Nephron (organoid): ENCODE measurements around the gene BTN3A1.
A peak's percentile ranks its signal among the peaks of the same experiment; 100 is the strongest.

Experiments
- H3K27ac Mint-ChIP-seq, 3 experiments: 2 replicates each; pipeline ENCODE4 v1.8.0; 2020; ENCODE audit warnings: mixed read lengths in 3 of 3, mild to moderate bottlenecking in 2 of 3, moderate library complexity in 1 of 3
- H3K27me3 Mint-ChIP-seq: 2 replicates; pipeline ENCODE4 v1.8.0; 2021; ENCODE audit warnings: low read depth, mild to moderate bottlenecking, moderate library complexity, mixed read lengths
- H3K36me3 Mint-ChIP-seq: 2 replicates; pipeline ENCODE4 v1.8.0; 2020; ENCODE audit warnings: low read depth, mixed read lengths
- H3K4me1 Mint-ChIP-seq: 2 replicates; pipeline ENCODE4 v1.8.0; 2020; ENCODE audit warnings: mixed read lengths
- H3K4me3 Mint-ChIP-seq, 3 experiments: 2 replicates each; pipeline ENCODE4 v1.8.0; 2020; ENCODE audit warnings: mild to moderate bottlenecking in 3 of 3, mixed read lengths in 3 of 3, moderate library complexity in 2 of 3
- H3K9me3 Mint-ChIP-seq: 2 replicates; pipeline ENCODE4 v1.8.0; 2020; ENCODE audit warnings: mixed read lengths
- CTCF ChIP-seq, 3 experiments: fragments of 200-600 bp; sonication (generic); IDR thresholded peaks; one replicate each; pipeline ENCODE4 v1.5.0; 2021; ENCODE audit warnings: antibody characterized with exemption in 3 of 3; ENCODE audit not compliant: unreplicated experiment in 3 of 3

Gene BTN3A1

GRCh38 chr6:26437550-26437949 is 35.5 kb downstream of the BTN3A1 start:
- TF ChIP-seq CTCF (IDR thresholded peaks at IDR 0.05; ENCODE audit: unreplicated experiment in 3 of 3): no peak
- no peaks in the 10 kb centered on the region for H3K27me3 Mint-ChIP-seq
- peak overlapping the region in 1 of 3 experiments; percentile 15 for H3K4me3 Mint-ChIP-seq
- H3K36me3 Mint-ChIP-seq: peaks cover 38% of the 10 kb centered on the region
- H3K9me3 Mint-ChIP-seq: peaks cover 13% of the 10 kb centered on the region
- no peak overlapping the region for H3K27ac Mint-ChIP-seq
- peaks cover 9% of the 10 kb centered on the region for H3K4me1 Mint-ChIP-seq

- Mint-ChIP-seq H3K27me3 (no peaks in the 10 kb centered on the region), H3K4me3 (no peak overlapping the region), H3K9me3 (peaks cover 13% of the 10 kb centered on the region), H3K27ac (no peak overlapping the region), H3K36me3 (peaks cover 34% of the 10 kb centered on the region), H3K4me1 (peaks cover 9% of the 10 kb centered on the region)
- no peak for TF ChIP-seq CTCF (IDR thresholded peaks at IDR 0.05; ENCODE audit: unreplicated experiment in 3 of 3)
These were observed 35.9 kb downstream of the BTN3A1 start for GRCh38 chr6:26438000-26438399.

GRCh38 chr6:26439151-26440125 is 37.4 kb downstream of the BTN3A1 start:
- H3K4me3 Mint-ChIP-seq: peak overlapping the region in 2 of 3 experiments; percentile 88 to 89
- no peak for TF ChIP-seq CTCF (IDR thresholded peaks at IDR 0.05; ENCODE audit: unreplicated experiment in 3 of 3)
- no peaks in the 10 kb centered on the region for H3K27me3 Mint-ChIP-seq
- H3K27ac Mint-ChIP-seq: peak overlapping the region; percentile 76 to 96 (median 95)
- H3K9me3 Mint-ChIP-seq: peaks cover 5% of the 10 kb centered on the region
- H3K4me1 Mint-ChIP-seq: peaks cover 9% of the 10 kb centered on the region
- peaks cover 19% of the 10 kb centered on the region for H3K36me3 Mint-ChIP-seq

GRCh38 chr6:26440977-26441358 is 38.9 kb downstream of the BTN3A1 start:
- peak overlapping the region in 2 of 3 experiments; percentile 95 to 96 for H3K27ac Mint-ChIP-seq
- no peak for TF ChIP-seq CTCF (IDR thresholded peaks at IDR 0.05; ENCODE audit: unreplicated experiment in 3 of 3)
- H3K36me3 Mint-ChIP-seq: peaks cover 8% of the 10 kb centered on the region
- H3K27me3 Mint-ChIP-seq: no peaks in the 10 kb centered on the region
- H3K4me3 Mint-ChIP-seq: peak overlapping the region; percentile 67 to 89 (median 88)
- H3K9me3 Mint-ChIP-seq: no peaks in the 10 kb centered on the region
- peaks cover 9% of the 10 kb centered on the region for H3K4me1 Mint-ChIP-seq

- H3K27ac Mint-ChIP-seq: no peak overlapping the region
- no peaks in the 10 kb centered on the region for H3K36me3 Mint-ChIP-seq
- no peaks in the 10 kb centered on the region for H3K27me3 Mint-ChIP-seq
- no peak for TF ChIP-seq CTCF (IDR thresholded peaks at IDR 0.05; ENCODE audit: unreplicated experiment in 3 of 3)
- H3K4me1 Mint-ChIP-seq: peaks cover 9% of the 10 kb centered on the region
- no peaks in the 10 kb centered on the region for H3K9me3 Mint-ChIP-seq
- peak overlapping the region in 2 of 3 experiments; percentile 49 to 52 for H3K4me3 Mint-ChIP-seq
These were observed 39.9 kb downstream of the BTN3A1 start for GRCh38 chr6:26441977-26442376.
